GM12878 (cell line): Measurements from ENCODE around the gene ZNF425. TPM values are rescaled to one million over a fixed set of nuclear protein-coding genes. Genes with fewer than 3 reads are reported as not detected.

Experiments used
- ATAC-seq: fragments of 200-7000 bp; cut with Tn5 transposase; 3 replicates; pipeline ENCODE4 v1.9.1; 2020; ENCODE audit warnings: mild to moderate bottlenecking, moderate library complexity
- BruUV-seq: library from RNA; stranded (reverse); fragments of 400-500 nt; replicated peaks from 2 replicates; lab custom pipeline; 2021; lab: Mats Ljungman, UMichigan
- CTCF ChIA-PET: fragments of 300-600 bp; sonication (Branson Sonifier 250); formaldehyde crosslinking; extraction: SDS; loops from one replicate; lab custom pipeline; 2021; ENCODE audit warnings: inconsistent platforms; lab: Yijun Ruan, JAX
- POLR2A ChIA-PET: fragments of 350-600 bp; formaldehyde crosslinking; extraction: SDS; loops from one replicate; lab custom pipeline; 2021; ENCODE audit warnings: inconsistent platforms; lab: Charles Lee
- RAD21 ChIA-PET: fragments of 300-600 bp; sonication (Branson Sonifier 250); formaldehyde crosslinking; loops from one replicate; lab custom pipeline; 2023; ENCODE audit warnings: antibody characterized with exemption; ENCODE audit not compliant: unreplicated experiment; lab: Charles Lee
- SMC1A ChIA-PET: fragments of 300-600 bp; sonication (Branson Sonifier 250); formaldehyde crosslinking; loops from one replicate; lab custom pipeline; 2023; ENCODE audit not compliant: unreplicated experiment, uncharacterized antibody; lab: Charles Lee
- DNase-seq: peaks from one replicate; pipeline ENCODE4 v3.0.0-alpha.2; 2011; ENCODE audit warnings: low read depth, low spot score
- FAIRE-seq: peaks from 3 replicates; lab custom pipeline; 2011; peaks lifted over from hg19 to GRCh38; lab: Jason Lieb, UNC
- H2AFZ ChIP-seq: 2 replicates; pipeline ENCODE4 v1.6.0; 2011; ENCODE audit warnings: low read depth, low read length, control low read depth; ENCODE audit not compliant: control insufficient read depth
- H3K27ac ChIP-seq: 2 replicates; pipeline ENCODE4 v1.5.1; 2011; ENCODE audit warnings: control low read depth; ENCODE audit not compliant: control insufficient read depth, insufficient read depth
- H3K27me3 ChIP-seq, 2 experiments: replicated peaks in 1 of 2; 2 replicates each; pipeline versions ENCODE4 v1.6.0 to v1.6.1; 2011; ENCODE audit warnings: low read length in 1 of 2; ENCODE audit not compliant: control insufficient read depth in 2 of 2, insufficient read depth in 2 of 2
- H3K36me3 ChIP-seq, 2 experiments: 2 replicates each; pipeline ENCODE4 v1.5.1; 2011; ENCODE audit warnings: low read length in 1 of 2; ENCODE audit not compliant: control insufficient read depth in 2 of 2, insufficient read depth in 2 of 2
- H3K4me1 ChIP-seq: 2 replicates; pipeline ENCODE4 v1.6.1; 2011; ENCODE audit warnings: mild to moderate bottlenecking, low read length, moderate library complexity, mixed read lengths; ENCODE audit not compliant: control insufficient read depth, insufficient read depth
- H3K4me2 ChIP-seq: 2 replicates; pipeline ENCODE4 v1.6.0; 2011; ENCODE audit warnings: control low read depth; ENCODE audit not compliant: control insufficient read depth, insufficient read depth
- H3K4me3 ChIP-seq: fragments of 200-600 bp; sonication (generic); 2 replicates; pipeline ENCODE4 v1.5.1; 2016
- H3K79me2 ChIP-seq: 2 replicates; pipeline ENCODE4 v1.6.0; 2011; ENCODE audit warnings: low read length; ENCODE audit not compliant: control insufficient read depth, insufficient read depth
- H3K9ac ChIP-seq: 2 replicates; pipeline ENCODE4 v1.8.0; 2011; ENCODE audit warnings: low read length, control low read depth, mixed read lengths; ENCODE audit not compliant: control insufficient read depth, insufficient read depth
- H3K9me3 ChIP-seq: replicated peaks from 3 replicates; pipeline ENCODE4 v1.5.1; 2011; ENCODE audit warnings: mild to moderate bottlenecking, low read length; ENCODE audit not compliant: control insufficient read depth, insufficient read depth
- H4K20me1 ChIP-seq: 2 replicates; pipeline ENCODE4 v1.6.0; 2011; ENCODE audit not compliant: control insufficient read depth, insufficient read depth
- PAX8 ChIP-seq: fragments of 450-650 bp; IDR thresholded peaks from 2 replicates; pipeline ENCODE4 v1.6.1; 2017; ENCODE audit warnings: mild to moderate bottlenecking, moderate library complexity
- REST ChIP-seq: IDR thresholded peaks from 2 replicates; pipeline ENCODE4 v1.6.1; 2012; ENCODE audit warnings: mild to moderate bottlenecking, low read depth, low read length
- SMC3 ChIP-seq: IDR thresholded peaks from 2 replicates; pipeline ENCODE4 v1.6.1; 2011; ENCODE audit warnings: low read length, improper control_type of control experiment, borderline replicate concordance
- SUZ12 ChIP-seq: fragments of 200-600 bp; sonication (generic); IDR thresholded peaks from one replicate; pipeline ENCODE4 v1.6.1; 2018; ENCODE audit warnings: antibody characterized with exemption, mild to moderate bottlenecking; ENCODE audit not compliant: unreplicated experiment
- TARDBP ChIP-seq: IDR thresholded peaks from 2 replicates; pipeline ENCODE4 v1.6.1; 2016; ENCODE audit warnings: borderline replicate concordance
- WGBS: methylation state at CpG from one replicate; pipeline ENCODE4 v1.1.6; 2016; ENCODE audit warnings: low lambda C conversion rate; ENCODE audit not compliant: insufficient replicate concordance, insufficient coverage; ENCODE audit errors: missing lambda C conversion rate; 5-methylcytosine and 5-hydroxymethylcytosine counted together
- in situ Hi-C: fragments of 300-500 bp; cut with MboI; formaldehyde crosslinking; loops from 9 replicates; pipeline ENCODE4 v1.14.3; 2018; ENCODE audit warnings: mixed read lengths
- intact Hi-C: fragments of 100-400 bp; cut with micrococcal nuclease; formaldehyde crosslinking; loops from one replicate; pipeline ENCODE4 v1.14.2; 2022; ENCODE audit not compliant: unreplicated experiment
- polyA plus RNA-seq, 11 experiments: library from polyadenylated mRNA; depleted of rRNA in 4 of 11; unstranded in 6 of 11; stranded (reverse) in 5 of 11; fragments of >200 nt; fragmentation: Nextera tagmentation in 4 of 11; fragmentation: Illumina TruSeq in 1 of 11; extraction: Ambion mirVana in 4 of 11; extraction: Trizol in 1 of 11; gene quantifications; 1 replicate in 1 of 11; 2 replicates in 10 of 11; pipeline versions ENCODE4 v1.2.1 to v1.2.3, GENCODE V29; 2011 to 2016; ENCODE audit warnings: inconsistent platforms in 2 of 11, missing spikeins in 2 of 11, low read depth in 1 of 11
- total RNA-seq, 4 experiments: library from RNA; depleted of rRNA in 3 of 4; stranded (reverse); fragments of >200 nt in 3 of 4; fragmentation: Illumina TruSeq in 1 of 4; extraction: Trizol in 1 of 4; gene quantifications; 2 replicates each; pipeline versions ENCODE4 v1.2.1 to v1.2.3, GENCODE V29; 2013 to 2021

The ZNF425 gene
- total and polyA plus RNA-seq, 10 of the 15 experiments (the other 5 are each of a cell fraction or from before 2014, with no cell fraction given) = 0.19 to 1.8 (median 0.91) TPM

DNA sequence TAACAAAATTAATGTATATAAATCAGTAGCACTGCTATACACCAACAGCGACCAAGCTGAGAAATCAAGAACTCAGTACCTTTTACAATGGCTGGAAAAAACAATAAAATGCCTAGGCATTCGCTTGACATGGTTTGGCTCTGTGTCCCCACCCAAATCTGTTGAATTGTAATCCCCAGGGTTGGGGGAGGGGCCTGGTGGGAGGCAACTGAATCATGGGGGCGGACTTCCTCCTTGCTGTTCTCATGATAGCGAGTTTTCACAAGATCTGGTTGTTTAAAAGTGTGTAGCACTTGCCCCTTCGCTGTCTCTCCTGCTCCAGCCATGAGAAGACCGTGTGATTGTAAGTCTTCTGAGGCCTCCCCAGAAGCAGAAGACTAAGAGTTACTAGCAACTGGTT lies 44.2 kb downstream of the ZNF425 start:
- ChIA-PET CTCF (no interaction called here), POLR2A (no interaction called here), SMC1A (no interaction called here), RAD21 (no interaction called here)
- no TSS peak for BruUV-seq
- WGBS = 97% methylated on average over 6 of the region's 6 CpGs
- Histone ChIP-seq H3K27ac (no peak overlapping the region), H3K9me3 (peaks cover 4% of the 10 kb centered on the region; the same call in 2 of the 3 replicates), H3K9ac (no peak overlapping the region), H3K27me3 (no peaks in the 10 kb centered on the region), H4K20me1 (no peaks in the 10 kb centered on the region), H3K79me2 (no peaks in the 10 kb centered on the region), H3K36me3 (no peaks in the 10 kb centered on the region; a peak in 1 of 4 replicates), H3K4me1 (no peaks in the 10 kb centered on the region), H3K4me3 (no peak overlapping the region), H3K4me2 (no peak overlapping the region), H2AFZ (no peak overlapping the region)
- no peak for FAIRE-seq
- ATAC-seq = no peak
- no peak for TF ChIP-seq SMC3
- no peak for TF ChIP-seq PAX8
- TF ChIP-seq REST = no peak
- TF ChIP-seq TARDBP = no peak
- TF ChIP-seq SUZ12 = no peak
- no peak for DNase-seq
- in situ Hi-C loops = no loop called here
- intact Hi-C loops = no loop called here
